GM19240 (cell line): Measurements from ENCODE around the gene GRXCR1.

Experiments used
- DNase-seq: peaks from one replicate; pipeline ENCODE4 v3.0.0; 2011; ENCODE audit warnings: low spot score; ENCODE audit not compliant: insufficient read length

GRXCR1 gene

GRCh38 chr4:42927946-42928345 lies 35.4 kb downstream of the GRXCR1 start:
- no peak for DNase-seq

DNA sequence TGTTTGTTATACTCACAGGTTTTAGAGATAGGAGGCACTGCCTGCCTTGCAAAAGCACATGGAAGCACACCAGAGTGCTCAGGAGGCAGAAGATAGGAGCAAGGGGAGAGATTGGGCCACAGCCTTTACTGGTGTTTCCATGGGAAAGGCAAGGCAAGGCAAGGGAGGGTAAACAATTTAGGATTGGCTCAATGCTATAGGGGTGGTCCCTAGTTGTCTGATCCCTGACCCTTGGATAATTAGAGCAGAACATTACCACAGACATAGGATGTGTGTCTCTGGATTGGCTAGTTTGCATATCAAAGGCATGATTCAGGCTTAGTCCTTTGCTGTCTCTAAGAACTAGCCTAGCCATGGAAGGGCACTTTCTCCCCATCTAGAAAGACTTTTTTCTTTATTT lies 36.1 kb downstream of the GRXCR1 start:
- no peak for DNase-seq

DNA sequence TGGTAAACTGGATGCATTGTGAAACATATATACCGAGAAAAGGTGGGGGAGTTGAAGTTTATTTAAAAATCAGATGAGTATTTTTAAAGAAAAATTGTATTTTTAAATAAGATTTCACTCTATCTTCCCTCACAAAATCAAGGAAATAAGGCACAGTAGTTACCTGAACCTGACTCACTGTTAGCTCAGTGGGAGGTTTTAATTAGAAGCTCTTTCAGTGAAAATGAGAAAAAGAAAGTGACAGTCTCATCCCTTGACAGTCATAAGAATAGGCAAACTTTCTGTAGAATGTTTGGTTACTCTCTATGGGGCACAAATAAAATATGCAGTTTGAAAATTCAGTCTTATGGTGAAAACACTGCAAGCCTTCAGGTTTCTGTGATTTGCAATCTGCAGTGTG lies 49.7 kb downstream of the GRXCR1 start:
- no peak for DNase-seq

DNA sequence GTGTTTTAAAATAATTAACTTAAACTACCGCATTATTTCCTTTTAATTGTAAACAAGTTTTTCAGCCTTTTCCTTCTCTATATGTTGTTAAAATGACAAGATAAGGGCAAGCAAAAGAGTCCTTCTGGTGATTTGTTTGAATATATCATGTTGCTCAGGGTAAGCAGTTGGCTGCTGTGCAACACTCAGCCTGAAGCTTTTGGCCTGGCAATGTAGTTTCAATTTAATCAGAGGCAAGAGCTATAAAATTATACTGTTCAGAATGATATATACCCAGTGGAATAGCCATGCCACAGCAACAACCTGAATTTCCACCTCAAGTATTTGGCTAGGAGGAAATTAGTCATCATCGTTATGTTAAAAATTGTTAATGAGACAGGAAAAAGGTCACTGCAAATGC lies 53.4 kb downstream of the GRXCR1 start:
- DNase-seq = no peak

- DNase-seq = no peak
These were observed 60.8 kb downstream of the GRXCR1 start for GRCh38 chr4:42953321-42953720.

DNA sequence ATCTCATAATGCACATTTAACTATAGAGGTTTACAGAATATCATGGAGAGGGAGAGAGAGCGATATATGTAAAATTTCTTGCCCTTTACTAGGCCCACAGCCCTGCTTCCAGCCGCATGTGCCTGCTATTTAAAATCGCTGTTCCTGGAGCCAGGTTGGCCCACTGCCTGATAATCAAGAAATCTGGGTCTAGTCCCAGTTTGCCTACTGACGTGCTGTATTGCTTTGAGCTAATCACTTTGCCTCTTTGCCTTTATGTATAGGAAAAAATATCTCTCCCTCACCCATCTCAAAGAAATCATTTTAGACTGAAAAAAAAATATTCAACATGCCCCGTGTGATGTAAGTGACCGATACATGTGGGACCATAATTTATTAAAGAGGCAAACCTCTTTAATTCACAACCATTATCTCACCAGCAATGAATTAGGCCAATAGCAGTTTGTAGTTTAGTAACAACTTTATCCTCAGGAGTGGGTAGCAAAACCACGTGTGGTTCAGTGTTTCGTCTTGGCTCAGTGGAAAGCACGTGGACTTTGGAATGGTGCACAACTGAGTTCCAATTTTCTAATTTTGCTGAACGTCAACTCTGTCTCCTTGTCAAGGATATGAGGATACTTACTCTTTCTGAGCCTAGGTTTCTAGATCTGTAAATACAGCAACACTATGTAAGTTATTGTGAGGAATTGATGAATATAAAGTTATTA lies 62.6 kb downstream of the GRXCR1 start:
- DNase-seq = no peak

DNA sequence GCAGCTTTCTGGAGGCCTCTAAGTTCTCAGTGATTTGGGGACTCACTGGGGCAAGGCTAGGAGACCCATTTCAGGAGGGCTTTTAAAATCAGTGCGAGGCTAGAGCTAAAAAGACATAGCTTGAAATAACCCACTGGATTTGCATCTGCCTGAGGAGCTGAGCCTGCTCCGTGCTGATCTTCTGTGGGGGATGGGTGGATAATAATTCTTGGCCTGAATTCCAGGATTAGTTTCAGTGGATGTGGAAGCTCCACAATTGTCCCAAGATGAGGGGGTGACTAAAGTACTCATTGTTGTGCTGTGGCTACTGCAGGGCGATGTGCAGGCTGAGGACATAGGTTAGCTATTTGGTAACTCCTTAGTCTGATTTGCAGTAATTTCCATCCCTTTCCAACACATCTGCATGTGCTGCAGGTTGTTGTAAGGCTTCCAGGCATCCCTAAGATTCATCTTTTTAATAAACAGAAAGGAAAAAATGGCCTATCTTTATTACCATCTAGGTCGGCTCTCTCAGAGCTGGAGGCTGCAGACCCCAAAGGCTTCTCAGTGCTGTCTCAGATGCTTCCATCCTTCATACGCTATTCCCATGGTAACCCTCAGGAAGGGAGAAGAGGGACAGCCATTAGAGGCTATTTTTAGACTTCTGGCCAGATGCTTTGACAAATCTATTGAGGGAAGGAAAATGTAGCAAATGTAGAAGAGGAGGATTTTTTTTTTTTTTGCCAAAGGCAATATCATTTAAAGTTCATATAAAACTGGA lies 63.4 kb downstream of the GRXCR1 start:
- no peak for DNase-seq

GRCh38 chr4:42965326-42965725 lies 72.8 kb downstream of the GRXCR1 start:
- no peak for DNase-seq

GRCh38 chr4:42985976-42986375 lies 93.5 kb downstream of the GRXCR1 start:
- DNase-seq = no peak

- DNase-seq = peak; percentile 8
These were observed 102.9 kb downstream of the GRXCR1 start for GRCh38 chr4:42995343-42995944.

GRCh38 chr4:43008793-43009192 lies 116.3 kb downstream of the GRXCR1 start:
- no peak for DNase-seq

DNA sequence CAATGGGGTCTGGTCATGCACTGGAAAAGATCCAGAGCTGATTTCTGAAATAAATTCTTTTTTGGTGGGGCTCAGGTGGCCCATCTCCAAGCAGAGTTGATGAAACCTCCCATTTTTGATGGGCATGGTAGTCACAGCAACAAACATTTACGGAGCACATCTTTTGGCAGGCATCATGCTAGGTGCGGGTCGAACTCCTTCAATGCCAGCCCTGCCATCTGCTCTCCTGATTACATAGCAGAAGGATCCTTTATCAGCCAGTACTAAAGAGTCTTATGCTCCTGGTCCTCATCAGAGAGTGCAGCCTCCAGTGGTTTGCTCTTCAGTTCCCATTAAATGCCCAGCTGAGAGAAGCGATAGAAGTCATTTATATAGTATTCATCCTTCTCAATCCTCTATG lies 121.7 kb downstream of the GRXCR1 start:
- no peak for DNase-seq

GRCh38 chr4:43041632-43042031 lies 149.1 kb downstream of the GRXCR1 start:
- no peak for DNase-seq

DNA sequence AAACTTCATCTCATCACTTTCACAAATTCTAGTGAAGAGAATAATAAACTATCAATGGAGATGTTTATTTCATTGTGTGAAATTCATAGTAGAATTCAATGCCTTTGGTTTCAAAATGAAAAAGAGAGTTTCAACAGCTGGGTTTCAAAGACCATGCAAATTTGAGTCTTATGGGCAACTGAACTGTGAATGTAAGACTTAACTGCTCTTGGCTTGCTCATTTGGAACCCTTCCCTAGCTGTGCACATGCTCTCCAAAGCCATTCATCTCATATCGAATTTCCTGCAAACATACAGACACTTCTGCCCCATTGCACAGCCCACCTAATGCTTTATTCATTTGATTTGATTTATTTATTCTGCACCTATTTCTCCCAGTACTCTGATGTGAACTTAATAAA lies 154.5 kb downstream of the GRXCR1 start:
- no peak for DNase-seq

DNA sequence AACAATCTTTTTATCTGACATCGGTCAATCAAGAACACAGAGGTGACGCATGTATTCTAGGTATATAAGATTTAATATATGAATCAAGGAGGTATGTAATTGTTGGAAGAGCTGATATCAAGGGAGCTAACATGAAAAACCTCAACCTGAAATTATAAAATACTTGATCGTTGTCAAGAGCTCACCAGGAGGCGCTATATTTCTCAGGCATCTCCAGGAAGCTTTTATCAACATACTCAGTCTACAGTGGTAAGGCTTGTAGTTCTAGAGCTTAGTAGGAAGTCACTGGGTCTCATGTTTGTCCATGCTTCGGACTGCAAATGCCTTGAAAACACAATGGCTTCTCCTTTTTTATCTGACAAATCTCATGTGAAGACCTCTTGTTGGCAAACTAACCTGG lies 156.1 kb downstream of the GRXCR1 start:
- no peak for DNase-seq

- no peak for DNase-seq
These were observed 156.8 kb downstream of the GRXCR1 start for GRCh38 chr4:43049326-43049725.

DNA sequence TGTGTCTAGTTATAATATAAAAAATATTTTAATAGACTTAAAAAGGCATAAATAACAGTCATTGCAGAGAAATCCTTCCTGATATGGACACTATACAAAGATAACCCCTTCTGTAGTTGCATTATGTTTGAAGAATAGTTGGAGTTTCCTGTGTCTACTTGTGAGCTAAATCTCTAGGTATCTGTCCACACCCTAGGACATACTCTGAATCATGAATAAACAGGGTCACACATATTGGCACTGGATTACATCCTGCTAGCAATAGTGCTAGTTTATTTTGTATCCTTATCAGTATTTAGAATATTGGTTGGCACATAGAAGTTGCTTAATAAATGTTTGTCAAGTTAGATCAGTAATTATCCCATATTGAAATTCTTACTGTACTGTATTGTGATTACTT lies 173.9 kb downstream of the GRXCR1 start:
- no peak for DNase-seq

- DNase-seq = no peak
These were observed 178.6 kb downstream of the GRXCR1 start for GRCh38 chr4:43071069-43071468.
